ENCODE data around the gene ZC2HC1B. TPM values are rescaled to one million over a fixed set of nuclear protein-coding genes. Genes with fewer than 3 reads are reported as not detected.
"Not testable (repeated sequence)": the region's sequence is repeated elsewhere in the genome, so short reads cannot be mapped to it uniquely, and the experiment has no call there.

Gene ZC2HC1B
- total RNA-seq, 1 donor from 2014 or later, result not detected

DNA sequence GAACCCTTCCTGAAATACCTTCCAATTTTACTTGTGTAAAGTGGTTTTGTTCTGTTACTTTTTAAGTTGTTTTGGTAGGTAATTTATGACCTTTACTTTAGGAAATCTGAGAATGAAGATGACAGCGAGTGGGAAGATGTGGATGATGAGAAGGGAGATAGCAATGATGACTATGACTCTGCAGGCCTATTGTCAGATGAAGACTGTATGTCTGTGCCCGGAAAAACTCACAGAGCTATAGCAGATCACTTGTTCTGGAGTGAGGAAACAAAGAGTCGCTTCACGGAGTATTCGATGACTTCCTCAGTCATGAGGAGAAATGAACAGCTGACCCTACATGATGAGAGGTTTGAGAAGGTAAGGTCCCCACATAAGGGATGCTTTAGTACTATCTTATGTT, 6.6 kb upstream of the ZC2HC1B start:
- no peak overlapping the region for H3K27ac Mint-ChIP-seq (ENCODE audit: unreplicated experiment)
- DNase-seq (ENCODE audit: extremely low spot score, unreplicated experiment), result no peak
- no peaks in the 10 kb centered on the region for H3K27me3 Mint-ChIP-seq (ENCODE audit: unreplicated experiment)
- H3K9me3 Mint-ChIP-seq (ENCODE audit: unreplicated experiment), result peaks cover 27% of the 10 kb centered on the region
- H3K4me3 Mint-ChIP-seq (ENCODE audit: unreplicated experiment), result no peak overlapping the region
- TF ChIP-seq, protein P1, sequence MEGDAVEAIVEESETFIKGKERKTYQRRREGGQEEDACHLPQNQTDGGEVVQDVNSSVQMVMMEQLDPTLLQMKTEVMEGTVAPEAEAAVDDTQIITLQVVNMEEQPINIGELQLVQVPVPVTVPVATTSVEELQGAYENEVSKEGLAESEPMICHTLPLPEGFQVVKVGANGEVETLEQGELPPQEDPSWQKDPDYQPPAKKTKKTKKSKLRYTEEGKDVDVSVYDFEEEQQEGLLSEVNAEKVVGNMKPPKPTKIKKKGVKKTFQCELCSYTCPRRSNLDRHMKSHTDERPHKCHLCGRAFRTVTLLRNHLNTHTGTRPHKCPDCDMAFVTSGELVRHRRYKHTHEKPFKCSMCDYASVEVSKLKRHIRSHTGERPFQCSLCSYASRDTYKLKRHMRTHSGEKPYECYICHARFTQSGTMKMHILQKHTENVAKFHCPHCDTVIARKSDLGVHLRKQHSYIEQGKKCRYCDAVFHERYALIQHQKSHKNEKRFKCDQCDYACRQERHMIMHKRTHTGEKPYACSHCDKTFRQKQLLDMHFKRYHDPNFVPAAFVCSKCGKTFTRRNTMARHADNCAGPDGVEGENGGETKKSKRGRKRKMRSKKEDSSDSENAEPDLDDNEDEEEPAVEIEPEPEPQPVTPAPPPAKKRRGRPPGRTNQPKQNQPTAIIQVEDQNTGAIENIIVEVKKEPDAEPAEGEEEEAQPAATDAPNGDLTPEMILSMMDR (IDR thresholded peaks at IDR 0.05), result no peak
- H3K4me1 Mint-ChIP-seq (ENCODE audit: unreplicated experiment), result no peaks in the 10 kb centered on the region
- H3K36me3 Mint-ChIP-seq (ENCODE audit: unreplicated experiment), result peaks cover 91% of the 10 kb centered on the region

- H3K9me3 Mint-ChIP-seq (ENCODE audit: unreplicated experiment), result peaks cover 15% of the 10 kb centered on the region
- no peaks in the 10 kb centered on the region for H3K27me3 Mint-ChIP-seq (ENCODE audit: unreplicated experiment)
- TF ChIP-seq, protein P1 (IDR thresholded peaks at IDR 0.05), result no peak
- DNase-seq (ENCODE audit: extremely low spot score, unreplicated experiment), result no peak
- peaks cover 86% of the 10 kb centered on the region for H3K36me3 Mint-ChIP-seq (ENCODE audit: unreplicated experiment)
- peak overlapping the region; percentile 1 for H3K27ac Mint-ChIP-seq (ENCODE audit: unreplicated experiment)
- no peak overlapping the region for H3K4me3 Mint-ChIP-seq (ENCODE audit: unreplicated experiment)
- no peaks in the 10 kb centered on the region for H3K4me1 Mint-ChIP-seq (ENCODE audit: unreplicated experiment)
These were observed 4.2 kb upstream of the ZC2HC1B start for GRCh38 chr6:143859891-143860660.

GRCh38 chr6:143863771-143864170, 503 bp upstream of the ZC2HC1B start:
- H3K27ac Mint-ChIP-seq (ENCODE audit: unreplicated experiment), result no peak overlapping the region
- H3K4me3 Mint-ChIP-seq (ENCODE audit: unreplicated experiment), result no peak overlapping the region
- TF ChIP-seq, protein P1 (IDR thresholded peaks at IDR 0.05), result no peak
- H3K36me3 Mint-ChIP-seq (ENCODE audit: unreplicated experiment), result peaks cover 68% of the 10 kb centered on the region
- no peaks in the 10 kb centered on the region for H3K4me1 Mint-ChIP-seq (ENCODE audit: unreplicated experiment)
- no peak for DNase-seq (ENCODE audit: extremely low spot score, unreplicated experiment)
- H3K9me3 Mint-ChIP-seq (ENCODE audit: unreplicated experiment), result peaks cover 15% of the 10 kb centered on the region
- no peaks in the 10 kb centered on the region for H3K27me3 Mint-ChIP-seq (ENCODE audit: unreplicated experiment)

DNA sequence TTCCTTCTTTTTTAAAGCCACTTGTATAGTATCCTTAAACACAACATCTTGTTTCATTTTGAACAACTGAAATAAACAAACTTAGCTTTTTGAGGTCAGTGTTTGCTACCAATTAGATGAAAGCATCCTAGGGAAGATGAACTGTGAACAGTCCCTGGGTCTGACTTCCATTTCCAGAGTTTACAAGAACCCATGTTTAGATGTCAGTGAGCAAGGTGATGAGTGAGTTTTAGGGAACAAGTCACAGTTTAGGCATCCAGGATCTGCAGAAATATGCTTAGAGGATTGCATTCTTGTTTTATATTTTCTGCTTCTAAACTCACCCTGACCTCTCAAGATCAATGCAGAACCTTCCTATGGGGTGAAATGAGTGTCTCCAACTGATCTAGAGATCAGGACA, 3.0 kb downstream of the ZC2HC1B start:
- TF ChIP-seq, protein P1 (IDR thresholded peaks at IDR 0.05), result no peak
- H3K9me3 Mint-ChIP-seq (ENCODE audit: unreplicated experiment), result peaks cover 22% of the 10 kb centered on the region
- H3K4me1 Mint-ChIP-seq (ENCODE audit: unreplicated experiment), result peaks cover 2% of the 10 kb centered on the region
- no peak overlapping the region for H3K27ac Mint-ChIP-seq (ENCODE audit: unreplicated experiment)
- peaks cover 44% of the 10 kb centered on the region for H3K36me3 Mint-ChIP-seq (ENCODE audit: unreplicated experiment)
- H3K27me3 Mint-ChIP-seq (ENCODE audit: unreplicated experiment), result no peaks in the 10 kb centered on the region
- H3K4me3 Mint-ChIP-seq (ENCODE audit: unreplicated experiment), result no peak overlapping the region
- no peak for DNase-seq (ENCODE audit: extremely low spot score, unreplicated experiment)

GRCh38 chr6:143868808-143869207, 4.5 kb downstream of the ZC2HC1B start:
- H3K4me1 Mint-ChIP-seq (ENCODE audit: unreplicated experiment); H3K27me3 Mint-ChIP-seq (ENCODE audit: unreplicated experiment); H3K4me3 Mint-ChIP-seq (ENCODE audit: unreplicated experiment); DNase-seq (ENCODE audit: extremely low spot score, unreplicated experiment); H3K27ac Mint-ChIP-seq (ENCODE audit: unreplicated experiment): not testable (repeated sequence)
- peaks cover 35% of the 10 kb centered on the region for H3K36me3 Mint-ChIP-seq (ENCODE audit: unreplicated experiment)
- peaks cover 22% of the 10 kb centered on the region for H3K9me3 Mint-ChIP-seq (ENCODE audit: unreplicated experiment)

DNA sequence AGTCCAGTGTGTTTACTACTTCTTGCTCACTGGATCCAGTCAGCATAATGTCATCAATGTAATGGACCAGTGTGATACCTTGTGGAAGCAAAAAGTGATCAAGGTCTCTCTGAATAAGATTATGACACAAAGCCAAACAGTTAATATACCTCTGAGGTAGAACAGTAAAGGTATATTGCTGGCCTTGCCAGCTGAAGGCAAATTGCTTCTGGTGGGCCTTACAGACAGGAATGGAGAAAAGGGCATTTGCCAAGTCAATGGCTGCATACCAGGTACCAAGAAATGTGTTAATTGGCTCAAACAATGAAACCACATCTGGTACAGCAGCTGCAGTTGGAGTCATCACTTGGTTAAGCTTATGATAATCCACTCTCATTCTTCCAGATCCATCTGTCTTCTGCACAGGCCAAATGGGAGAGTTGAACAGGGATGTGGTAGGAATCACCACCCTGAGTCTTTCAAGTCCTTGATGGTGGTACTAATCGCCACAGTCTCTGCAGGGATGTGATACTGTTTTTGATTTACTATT, 7.0 kb downstream of the ZC2HC1B start:
- H3K27me3 Mint-ChIP-seq (ENCODE audit: unreplicated experiment); DNase-seq (ENCODE audit: extremely low spot score, unreplicated experiment); H3K4me1 Mint-ChIP-seq (ENCODE audit: unreplicated experiment); H3K4me3 Mint-ChIP-seq (ENCODE audit: unreplicated experiment); H3K27ac Mint-ChIP-seq (ENCODE audit: unreplicated experiment): not testable (repeated sequence)
- Mint-ChIP-seq H3K36me3 (ENCODE audit: unreplicated experiment) (peaks cover 21% of the 10 kb centered on the region), H3K9me3 (ENCODE audit: unreplicated experiment) (peaks cover 41% of the 10 kb centered on the region)
